ENCODE results near the gene CCDC146.
"Not testable (repeated sequence)": the region's sequence is repeated elsewhere in the genome, so short reads cannot be mapped to it uniquely, and the experiment has no call there.

The CCDC146 gene

GRCh38 chr7:77157446-77157845 lies 35.0 kb downstream of the CCDC146 start:
- no peaks in the 10 kb centered on the region for H4K20me1 ChIP-seq
- no peaks in the 10 kb centered on the region for H3K36me3 ChIP-seq
- H3K9ac ChIP-seq, result no peak overlapping the region
- H3K27ac ChIP-seq, result no peak overlapping the region
- H3K4me2 ChIP-seq, result no peak overlapping the region
- no peaks in the 10 kb centered on the region for H3K27me3 ChIP-seq
- no peak for TF ChIP-seq Cebpa-rat (IDR thresholded peaks at IDR 0.05)
- H3K4me3 ChIP-seq, result no peak overlapping the region
- H3K4me1 ChIP-seq, result no peaks in the 10 kb centered on the region
- H3K9me3 ChIP-seq, result no peaks in the 10 kb centered on the region

GRCh38 chr7:77171073-77171472 lies 48.7 kb downstream of the CCDC146 start:
- H3K4me2 ChIP-seq, H3K4me1 ChIP-seq, H3K9ac ChIP-seq, H3K27me3 ChIP-seq, H3K9me3 ChIP-seq, H4K20me1 ChIP-seq, H3K4me3 ChIP-seq, H3K27ac ChIP-seq, H3K36me3 ChIP-seq: not testable (repeated sequence)

- not testable (repeated sequence) for H3K27ac ChIP-seq, H3K36me3 ChIP-seq, H3K9ac ChIP-seq, H4K20me1 ChIP-seq, H3K4me3 ChIP-seq, H3K4me1 ChIP-seq, H3K4me2 ChIP-seq, H3K9me3 ChIP-seq, H3K27me3 ChIP-seq
These were observed 50.2 kb downstream of the CCDC146 start for GRCh38 chr7:77172437-77173172.

- H3K27me3 ChIP-seq, H3K36me3 ChIP-seq, H3K9me3 ChIP-seq: not testable (repeated sequence)
These were observed 52.0 kb downstream of the CCDC146 start for GRCh38 chr7:77174418-77174817.

GRCh38 chr7:77175274-77175800 lies 52.9 kb downstream of the CCDC146 start:
- H3K4me2 ChIP-seq, H3K27me3 ChIP-seq, H3K4me1 ChIP-seq, H3K9me3 ChIP-seq, H3K36me3 ChIP-seq, H4K20me1 ChIP-seq, H3K4me3 ChIP-seq, H3K9ac ChIP-seq, H3K27ac ChIP-seq: not testable (repeated sequence)

More at GRCh38 chr7:77174418-77174817, 52.0 kb downstream of the CCDC146 start:
- not testable (repeated sequence) for H3K4me2 ChIP-seq, H4K20me1 ChIP-seq, H3K27ac ChIP-seq, H3K4me1 ChIP-seq, H3K9ac ChIP-seq, H3K4me3 ChIP-seq

- H3K4me3 ChIP-seq, H3K27me3 ChIP-seq, H3K27ac ChIP-seq, H3K4me1 ChIP-seq, H3K4me2 ChIP-seq, H3K36me3 ChIP-seq, H4K20me1 ChIP-seq, H3K9ac ChIP-seq, H3K9me3 ChIP-seq: not testable (repeated sequence)
These were observed 55.0 kb downstream of the CCDC146 start for GRCh38 chr7:77177321-77177904.

GRCh38 chr7:77178024-77178423 lies 55.6 kb downstream of the CCDC146 start:
- H4K20me1 ChIP-seq, H3K9ac ChIP-seq, H3K4me1 ChIP-seq, H3K36me3 ChIP-seq, H3K27ac ChIP-seq, H3K9me3 ChIP-seq, H3K4me3 ChIP-seq, H3K27me3 ChIP-seq, H3K4me2 ChIP-seq: not testable (repeated sequence)

- Histone ChIP-seq H3K4me2 (no peak overlapping the region), H3K9me3 (no peaks in the 10 kb centered on the region), H3K4me1 (no peaks in the 10 kb centered on the region), H3K4me3 (no peak overlapping the region), H3K27me3 (no peaks in the 10 kb centered on the region), H4K20me1 (no peaks in the 10 kb centered on the region), H3K27ac (no peak overlapping the region), H3K9ac (no peak overlapping the region), H3K36me3 (no peaks in the 10 kb centered on the region)
- TF ChIP-seq Cebpa-rat (IDR thresholded peaks at IDR 0.05), result no peak
These were observed 58.7 kb downstream of the CCDC146 start for GRCh38 chr7:77181015-77181595.

- Histone ChIP-seq H3K9me3 (no peaks in the 10 kb centered on the region), H3K27me3 (no peaks in the 10 kb centered on the region), H3K27ac (no peak overlapping the region), H3K36me3 (no peaks in the 10 kb centered on the region), H3K4me2 (no peak overlapping the region), H3K9ac (no peak overlapping the region), H4K20me1 (no peaks in the 10 kb centered on the region), H3K4me1 (no peaks in the 10 kb centered on the region), H3K4me3 (no peak overlapping the region)
- no peak for TF ChIP-seq Cebpa-rat (IDR thresholded peaks at IDR 0.05)
These were observed 59.3 kb downstream of the CCDC146 start for GRCh38 chr7:77181734-77182133.

- no peaks in the 10 kb centered on the region for H3K4me1 ChIP-seq
- H3K9me3 ChIP-seq, result no peaks in the 10 kb centered on the region
- no peak for TF ChIP-seq Cebpa-rat (IDR thresholded peaks at IDR 0.05)
- no peak overlapping the region for H3K27ac ChIP-seq
- H3K4me2 ChIP-seq, result no peak overlapping the region
- no peaks in the 10 kb centered on the region for H3K36me3 ChIP-seq
- no peak overlapping the region for H3K9ac ChIP-seq
- H4K20me1 ChIP-seq, result no peaks in the 10 kb centered on the region
- H3K4me3 ChIP-seq, result no peak overlapping the region
- H3K27me3 ChIP-seq, result no peaks in the 10 kb centered on the region
These were observed 59.8 kb downstream of the CCDC146 start for GRCh38 chr7:77182261-77182660.

Measured in BLaER1 (cell line).